ENCODE measurements around the gene ZNF25. TPM values are rescaled to one million over a fixed set of nuclear protein-coding genes. Genes with fewer than 3 reads are reported as not detected.
"Not testable (repeated sequence)": the region's sequence is repeated elsewhere in the genome, so short reads cannot be mapped to it uniquely, and the experiment has no call there.

ZNF25 gene
- total RNA-seq, 3 donors from 2014 or later = 3.9 to 16.0 (median 4.0) TPM

DNA sequence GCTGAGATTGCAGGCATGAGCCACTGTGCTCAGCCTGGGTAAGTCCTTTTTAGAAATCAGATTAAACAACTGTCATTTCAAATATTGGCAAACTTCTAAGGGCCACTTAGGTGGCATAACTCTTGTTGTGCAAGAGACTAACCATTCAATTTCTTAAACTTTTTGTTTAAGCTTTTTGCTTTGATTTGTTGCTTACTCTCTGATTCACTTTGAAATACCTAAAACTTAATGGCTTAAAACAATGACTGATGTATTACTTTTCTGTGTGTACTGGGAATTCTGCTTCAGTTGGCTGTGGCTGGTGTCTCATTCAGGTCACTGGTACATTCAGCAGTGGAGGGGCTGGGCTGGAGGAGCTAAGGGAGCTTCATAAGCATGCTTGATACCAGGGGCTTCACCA is 28.9 kb downstream of the ZNF25 start:
- Histone ChIP-seq H3K4me3 (no peak overlapping the region), H3K4me1 (ENCODE audit: low read depth) (no peaks in the 10 kb centered on the region), H3K9me3 (no peaks in the 10 kb centered on the region), H3K36me3 (ENCODE audit: low read depth) (no peaks in the 10 kb centered on the region)
- DNase-seq (no peak), ATAC-seq (no peak)
- TF ChIP-seq, protein P1, sequence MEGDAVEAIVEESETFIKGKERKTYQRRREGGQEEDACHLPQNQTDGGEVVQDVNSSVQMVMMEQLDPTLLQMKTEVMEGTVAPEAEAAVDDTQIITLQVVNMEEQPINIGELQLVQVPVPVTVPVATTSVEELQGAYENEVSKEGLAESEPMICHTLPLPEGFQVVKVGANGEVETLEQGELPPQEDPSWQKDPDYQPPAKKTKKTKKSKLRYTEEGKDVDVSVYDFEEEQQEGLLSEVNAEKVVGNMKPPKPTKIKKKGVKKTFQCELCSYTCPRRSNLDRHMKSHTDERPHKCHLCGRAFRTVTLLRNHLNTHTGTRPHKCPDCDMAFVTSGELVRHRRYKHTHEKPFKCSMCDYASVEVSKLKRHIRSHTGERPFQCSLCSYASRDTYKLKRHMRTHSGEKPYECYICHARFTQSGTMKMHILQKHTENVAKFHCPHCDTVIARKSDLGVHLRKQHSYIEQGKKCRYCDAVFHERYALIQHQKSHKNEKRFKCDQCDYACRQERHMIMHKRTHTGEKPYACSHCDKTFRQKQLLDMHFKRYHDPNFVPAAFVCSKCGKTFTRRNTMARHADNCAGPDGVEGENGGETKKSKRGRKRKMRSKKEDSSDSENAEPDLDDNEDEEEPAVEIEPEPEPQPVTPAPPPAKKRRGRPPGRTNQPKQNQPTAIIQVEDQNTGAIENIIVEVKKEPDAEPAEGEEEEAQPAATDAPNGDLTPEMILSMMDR (IDR thresholded peaks at IDR 0.05) = no peak
- intact Hi-C loops (cut with DNase I, micrococcal nuclease) = no loop called here

DNA sequence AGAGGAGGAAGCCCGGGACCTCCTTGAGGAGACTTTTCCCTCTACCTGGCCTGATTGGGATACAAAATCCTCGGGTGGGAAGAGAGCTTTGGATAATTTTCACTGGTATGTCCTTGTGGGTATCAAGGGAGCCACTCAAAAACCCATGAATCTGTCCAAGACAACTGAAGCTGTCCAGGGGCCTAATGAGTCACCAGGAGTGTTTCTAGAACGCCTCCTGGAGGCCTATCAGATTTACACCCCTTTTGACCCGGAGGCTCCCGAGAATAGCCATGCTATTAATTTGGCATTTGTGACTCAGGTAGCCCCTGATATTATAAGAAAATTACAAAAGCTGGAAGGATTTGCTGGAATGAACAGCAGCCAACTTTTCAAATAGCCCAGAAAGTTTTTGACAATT is 38.6 kb downstream of the ZNF25 start:
- TF ChIP-seq, protein P1 (IDR thresholded peaks at IDR 0.05) = no peak
- ATAC-seq = no peak
- DNase-seq = no peak
- no peak overlapping the region for H3K4me3 ChIP-seq
- no peaks in the 10 kb centered on the region for H3K9me3 ChIP-seq
- no peaks in the 10 kb centered on the region for H3K36me3 ChIP-seq (ENCODE audit: low read depth)
- no peaks in the 10 kb centered on the region for H3K4me1 ChIP-seq (ENCODE audit: low read depth)
- intact Hi-C loops (cut with DNase I, micrococcal nuclease) = no loop called here

DNA sequence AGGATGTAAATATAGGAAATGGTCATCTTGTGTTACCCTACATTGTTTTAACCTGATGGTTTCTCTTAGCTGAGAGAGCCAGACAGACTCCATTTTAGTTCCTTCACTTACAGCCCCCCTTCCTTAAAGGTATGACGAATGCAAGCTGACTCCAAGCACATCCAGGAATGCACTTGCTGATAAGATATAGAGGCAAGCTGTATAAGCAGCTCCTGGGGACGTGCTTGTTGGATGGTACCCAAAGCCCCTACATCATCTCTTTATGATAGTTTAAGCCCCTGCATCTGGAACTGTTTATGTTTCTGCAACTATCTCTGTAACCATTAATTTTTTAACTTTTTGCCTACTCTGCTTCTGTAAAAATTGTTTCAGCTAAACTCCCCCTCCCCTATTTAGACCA is 41.7 kb downstream of the ZNF25 start:
- no peaks in the 10 kb centered on the region for H3K36me3 ChIP-seq (ENCODE audit: low read depth)
- H3K4me3 ChIP-seq = no peak overlapping the region
- DNase-seq = no peak
- intact Hi-C loops (cut with DNase I, micrococcal nuclease) = no loop called here
- no peak for ATAC-seq
- TF ChIP-seq, protein P1 (IDR thresholded peaks at IDR 0.05) = no peak
- no peaks in the 10 kb centered on the region for H3K4me1 ChIP-seq (ENCODE audit: low read depth)
- no peaks in the 10 kb centered on the region for H3K9me3 ChIP-seq

DNA sequence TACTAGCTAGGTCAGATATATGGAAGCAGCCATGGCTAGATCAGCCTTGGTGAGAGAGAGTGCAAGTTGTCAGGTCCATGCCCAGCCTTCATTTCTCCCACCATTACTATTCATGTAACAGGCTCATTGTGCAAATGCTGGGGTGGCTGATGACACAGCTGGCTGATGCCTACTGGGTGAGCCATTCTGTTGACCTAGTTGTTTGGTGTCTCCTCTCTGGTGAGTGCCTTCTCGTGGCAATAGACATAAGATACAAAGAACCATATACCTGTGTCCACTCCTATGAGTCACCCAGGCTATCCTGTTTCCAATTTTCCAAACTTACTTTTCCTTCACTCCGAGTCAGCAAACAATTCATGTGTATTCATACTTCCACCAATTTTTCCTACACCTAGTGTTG is 46.0 kb downstream of the ZNF25 start:
- ATAC-seq (no peak), DNase-seq (no peak)
- intact Hi-C loops (cut with DNase I, micrococcal nuclease) = no loop called here
- H3K4me3 ChIP-seq = no peak overlapping the region
- no peaks in the 10 kb centered on the region for H3K9me3 ChIP-seq
- TF ChIP-seq, protein P1 (IDR thresholded peaks at IDR 0.05) = no peak
- no peaks in the 10 kb centered on the region for H3K36me3 ChIP-seq (ENCODE audit: low read depth)
- H3K4me1 ChIP-seq (ENCODE audit: low read depth) = no peaks in the 10 kb centered on the region

DNA sequence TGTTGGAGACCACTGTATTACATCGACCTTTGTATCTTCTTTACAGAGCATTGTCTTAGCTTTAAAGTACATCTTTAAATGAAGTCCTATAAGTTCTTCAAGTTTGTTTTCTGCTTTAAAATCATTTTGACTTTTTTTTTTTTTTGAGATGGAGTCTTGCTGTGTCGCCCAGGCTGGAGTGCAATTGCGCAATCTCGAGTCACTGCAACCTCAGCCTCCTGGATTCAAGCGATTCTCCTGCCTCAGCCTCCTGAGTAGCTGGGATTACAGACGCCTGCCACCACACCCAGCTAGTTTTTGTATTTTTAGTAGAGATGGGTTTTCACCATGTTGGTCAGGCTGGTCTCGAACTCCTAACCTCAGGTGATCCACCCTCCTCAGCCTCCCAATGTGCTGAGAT is 68.3 kb downstream of the ZNF25 start:
- intact Hi-C loops (cut with DNase I, micrococcal nuclease) = not testable (repeated sequence)

DNA sequence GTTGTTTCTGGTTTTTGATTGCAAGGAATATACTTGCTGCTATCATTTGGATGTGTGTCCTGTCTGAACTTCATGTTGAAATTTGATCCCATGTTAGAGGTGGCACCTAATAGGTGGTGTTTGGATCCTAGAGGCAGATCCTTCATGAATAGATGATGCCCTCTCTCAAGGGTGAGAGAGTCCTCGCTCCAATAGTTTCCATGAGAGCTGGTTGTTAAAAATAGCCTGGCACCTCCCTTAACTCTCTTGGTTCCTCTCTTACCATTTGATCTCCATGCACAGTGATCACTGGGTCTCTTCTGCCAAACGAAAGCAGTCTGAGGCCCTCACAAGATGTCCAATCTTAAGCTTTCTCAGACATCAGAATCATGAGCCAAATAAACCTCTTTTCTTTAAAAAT is 70.1 kb downstream of the ZNF25 start:
- Histone ChIP-seq H3K4me1 (ENCODE audit: low read depth) (no peaks in the 10 kb centered on the region), H3K36me3 (ENCODE audit: low read depth) (no peaks in the 10 kb centered on the region), H3K4me3 (no peak overlapping the region), H3K9me3 (no peaks in the 10 kb centered on the region)
- ATAC-seq (no peak), DNase-seq (no peak)
- intact Hi-C loops (cut with DNase I, micrococcal nuclease) = no loop called here
- TF ChIP-seq, protein P1 (IDR thresholded peaks at IDR 0.05) = no peak

More for the DNA sequence above, 68.3 kb downstream of the ZNF25 start:
- not testable (repeated sequence) for DNase-seq; H3K4me1 ChIP-seq (ENCODE audit: low read depth); H3K36me3 ChIP-seq (ENCODE audit: low read depth); ATAC-seq; H3K9me3 ChIP-seq; H3K4me3 ChIP-seq

Other genes starting within 250 kb of the ZNF25 start
- gene ZNF248, start 119.0 kb downstream of the ZNF25 start, total RNA-seq = 10 to 100 TPM in 2 of 3 donors, 1 to 10 TPM in 1; 10.0 to 36.6 (median 11.6) TPM
- gene ZNF33A, start 34.0 kb upstream of the ZNF25 start, total RNA-seq = 10 to 100 TPM; 29.2 to 43.3 (median 36.5) TPM
- 10 to 100 TPM in 2 of 3 donors, 1 to 10 TPM in 1; 9.8 to 19.7 (median 13.2) TPM for gene ZNF37A, start 117.7 kb upstream of the ZNF25 start, total RNA-seq